Thyroid gland (tissue), 4 donors: ENCODE data around the gene CYP26C1.

ENCODE experiments used
- POLR2A ChIP-seq, 2 donors: fragments of 450-650 bp; IDR thresholded peaks; one replicate each; pipeline ENCODE4 v1.6.1; 2017; ENCODE audit warnings: antibody characterized with exemption in 2 of 2, mild to moderate bottlenecking in 2 of 2, moderate library complexity in 1 of 2
- TF ChIP-seq, protein P1 (sequence below), 6 experiments: fragments of 200-600 bp in 3 of 6; fragments of 450-650 bp in 3 of 6; sonication (generic) in 3 of 6; IDR thresholded peaks; one replicate each; pipeline ENCODE4 v1.5.1; 2016 to 2019; ENCODE audit warnings: antibody characterized with exemption in 6 of 6, mild to moderate bottlenecking in 2 of 6, inconsistent platforms in 1 of 6, moderate library complexity in 1 of 6

DNA sequence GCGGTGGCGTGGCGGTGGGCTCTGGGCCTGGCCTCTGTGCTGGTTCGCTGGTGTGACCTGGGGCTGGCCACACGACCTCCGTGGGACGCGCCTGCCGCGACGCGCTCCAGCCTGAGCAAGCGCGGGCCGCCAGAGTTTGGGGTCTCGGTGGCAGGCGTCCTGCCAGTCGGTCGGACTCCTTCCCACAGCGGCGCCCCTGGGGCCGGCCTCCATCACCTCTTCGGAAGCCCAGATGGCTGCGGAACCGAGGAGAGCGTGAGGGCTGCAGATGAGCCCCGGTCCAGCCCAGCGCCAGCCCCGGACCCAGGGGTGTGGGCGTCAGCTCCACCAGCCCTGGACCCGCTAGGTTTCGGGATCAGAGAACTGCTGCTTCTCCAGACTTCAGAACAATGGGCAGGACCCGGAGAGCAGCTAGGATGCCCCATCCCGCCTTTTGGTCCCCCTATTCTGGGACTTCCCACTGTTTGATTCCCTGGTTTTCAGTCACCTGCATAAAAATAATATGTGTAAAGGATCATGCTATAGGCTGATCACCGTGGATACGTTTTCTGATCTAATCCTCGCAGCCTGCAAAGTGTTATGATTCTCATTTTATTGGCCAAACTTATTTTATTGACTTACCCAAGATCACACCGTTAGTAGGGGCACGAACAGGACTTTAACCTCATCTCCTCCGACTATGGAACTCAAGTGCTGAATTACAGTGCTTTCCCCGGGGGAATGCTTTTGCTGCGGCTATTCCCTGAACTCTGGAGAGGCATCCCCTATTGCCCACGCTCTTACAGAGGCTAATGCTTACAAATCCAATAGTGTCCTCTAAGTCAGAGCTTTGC, 2.8 kb downstream of the CYP26C1 start:
- no peak for TF ChIP-seq POLR2A (IDR thresholded peaks at IDR 0.05)
- TF ChIP-seq, protein P1, sequence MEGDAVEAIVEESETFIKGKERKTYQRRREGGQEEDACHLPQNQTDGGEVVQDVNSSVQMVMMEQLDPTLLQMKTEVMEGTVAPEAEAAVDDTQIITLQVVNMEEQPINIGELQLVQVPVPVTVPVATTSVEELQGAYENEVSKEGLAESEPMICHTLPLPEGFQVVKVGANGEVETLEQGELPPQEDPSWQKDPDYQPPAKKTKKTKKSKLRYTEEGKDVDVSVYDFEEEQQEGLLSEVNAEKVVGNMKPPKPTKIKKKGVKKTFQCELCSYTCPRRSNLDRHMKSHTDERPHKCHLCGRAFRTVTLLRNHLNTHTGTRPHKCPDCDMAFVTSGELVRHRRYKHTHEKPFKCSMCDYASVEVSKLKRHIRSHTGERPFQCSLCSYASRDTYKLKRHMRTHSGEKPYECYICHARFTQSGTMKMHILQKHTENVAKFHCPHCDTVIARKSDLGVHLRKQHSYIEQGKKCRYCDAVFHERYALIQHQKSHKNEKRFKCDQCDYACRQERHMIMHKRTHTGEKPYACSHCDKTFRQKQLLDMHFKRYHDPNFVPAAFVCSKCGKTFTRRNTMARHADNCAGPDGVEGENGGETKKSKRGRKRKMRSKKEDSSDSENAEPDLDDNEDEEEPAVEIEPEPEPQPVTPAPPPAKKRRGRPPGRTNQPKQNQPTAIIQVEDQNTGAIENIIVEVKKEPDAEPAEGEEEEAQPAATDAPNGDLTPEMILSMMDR (IDR thresholded peaks at IDR 0.05): no peak
